SU-DHL-6 (cell line): Measurements from ENCODE around the gene GHR.

Source experiments
- H2AFZ ChIP-seq: fragments of 200-600 bp; sonication (generic); 2 replicates; pipeline ENCODE4 v1.6.1; 2014; ENCODE audit warnings: low read depth, mild to moderate bottlenecking, moderate library complexity, mixed read lengths, antibody characterized with exemption, low read length; ENCODE audit not compliant: severe bottlenecking
- H3F3A ChIP-seq: fragments of 200-600 bp; shearing (Covaris generic); 2 replicates; pipeline ENCODE4 v1.6.0; 2016; ENCODE audit warnings: antibody characterized with exemption, mild to moderate bottlenecking; ENCODE audit not compliant: insufficient read depth
- H3K27ac ChIP-seq: fragments of 200-600 bp; sonication (generic); 2 replicates; pipeline ENCODE4 v1.5.1; 2016; ENCODE audit warnings: low read depth, mild to moderate bottlenecking, low read length, moderate library complexity, mixed read lengths
- H3K27me3 ChIP-seq: fragments of 200-600 bp; sonication (generic), shearing (Covaris generic); 2 replicates; pipeline ENCODE4 v1.6.0; 2014; ENCODE audit warnings: mild to moderate bottlenecking, low read length
- H3K36me3 ChIP-seq: fragments of 200-600 bp; sonication (generic); 2 replicates; pipeline ENCODE4 v1.6.1; 2014; ENCODE audit warnings: mild to moderate bottlenecking, low read length, mixed read lengths
- H3K4me2 ChIP-seq: fragments of 300-600, 200-600 bp; shearing (Covaris generic), sonication (generic); 2 replicates; pipeline ENCODE4 v1.6.0; 2014; ENCODE audit warnings: low read length, low read depth, mild to moderate bottlenecking; ENCODE audit not compliant: poor library complexity, severe bottlenecking
- H3K4me3 ChIP-seq: fragments of 200-600 bp; sonication (generic); 2 replicates; pipeline ENCODE4 v1.5.1; 2014; ENCODE audit warnings: antibody characterized with exemption, low read length, mild to moderate bottlenecking, mixed read lengths; ENCODE audit not compliant: insufficient read depth, poor library complexity, severe bottlenecking
- H3K79me2 ChIP-seq: fragments of 200-600 bp; sonication (generic); 2 replicates; pipeline ENCODE4 v1.6.1; 2014; ENCODE audit warnings: mild to moderate bottlenecking, low read length, moderate library complexity; ENCODE audit not compliant: insufficient read depth
- H3K9ac ChIP-seq: fragments of 200-600 bp; sonication (generic); 2 replicates; pipeline ENCODE4 v1.7.0; 2014; ENCODE audit warnings: mild to moderate bottlenecking, low read length
- H3K9me2 ChIP-seq: fragments of 200-600 bp; sonication (generic); replicated peaks from 2 replicates; pipeline ENCODE4 v1.6.1; 2014; ENCODE audit warnings: low read length; ENCODE audit not compliant: insufficient read depth
- H3K9me3 ChIP-seq: fragments of 200-600 bp; sonication (generic); 2 replicates; pipeline ENCODE4 v1.6.1; 2014; ENCODE audit warnings: low read length, mixed read lengths; ENCODE audit not compliant: insufficient read depth
- H4K20me1 ChIP-seq: fragments of 200-600 bp; sonication (generic); 2 replicates; pipeline ENCODE4 v1.6.1; 2014; ENCODE audit warnings: low read depth, mild to moderate bottlenecking, antibody characterized with exemption, low read length, moderate library complexity, mixed read lengths
- EZH2phosphoT487 ChIP-seq: fragments of 200-600 bp; sonication (generic), shearing (Covaris generic); conservative IDR thresholded peaks from 2 replicates; pipeline ENCODE4 v1.6.1; 2018; ENCODE audit warnings: mild to moderate bottlenecking, antibody characterized with exemption, low read length, moderate library complexity, mixed read lengths
- TF ChIP-seq, protein P1 (sequence below): fragments of 200-600 bp; sonication (generic); IDR thresholded peaks from one replicate; pipeline ENCODE4 v1.5.1; 2017; ENCODE audit warnings: antibody characterized with exemption, mild to moderate bottlenecking, low read length, moderate library complexity; ENCODE audit not compliant: insufficient read depth, poor library complexity, severe bottlenecking

Gene GHR

DNA sequence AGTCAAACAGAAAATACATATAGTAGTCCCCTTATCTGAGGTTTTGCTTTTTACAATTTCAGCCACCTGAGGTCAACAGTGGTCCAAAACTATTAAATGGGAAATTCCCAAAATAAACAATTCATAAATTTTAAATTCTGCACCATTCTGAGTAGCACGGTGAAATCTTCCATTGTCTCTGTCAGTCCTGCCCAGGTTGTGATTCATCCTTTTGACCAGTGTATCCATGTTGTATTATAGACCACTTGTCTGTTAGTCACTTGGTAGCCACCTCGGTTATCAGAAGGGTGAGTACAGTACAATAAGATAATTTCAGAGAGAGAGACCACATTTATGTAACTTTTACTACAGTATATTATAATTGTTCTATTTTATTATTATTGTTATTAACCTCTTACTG, 336.2 kb downstream of the GHR start:
- no peak overlapping the region for H3K9ac ChIP-seq
- no peak overlapping the region for H3K4me2 ChIP-seq
- H2AFZ ChIP-seq: no peak overlapping the region
- H3K79me2 ChIP-seq: no peaks in the 10 kb centered on the region
- H3K27me3 ChIP-seq: no peaks in the 10 kb centered on the region
- no peak for TF ChIP-seq EZH2phosphoT487
- TF ChIP-seq, protein P1, sequence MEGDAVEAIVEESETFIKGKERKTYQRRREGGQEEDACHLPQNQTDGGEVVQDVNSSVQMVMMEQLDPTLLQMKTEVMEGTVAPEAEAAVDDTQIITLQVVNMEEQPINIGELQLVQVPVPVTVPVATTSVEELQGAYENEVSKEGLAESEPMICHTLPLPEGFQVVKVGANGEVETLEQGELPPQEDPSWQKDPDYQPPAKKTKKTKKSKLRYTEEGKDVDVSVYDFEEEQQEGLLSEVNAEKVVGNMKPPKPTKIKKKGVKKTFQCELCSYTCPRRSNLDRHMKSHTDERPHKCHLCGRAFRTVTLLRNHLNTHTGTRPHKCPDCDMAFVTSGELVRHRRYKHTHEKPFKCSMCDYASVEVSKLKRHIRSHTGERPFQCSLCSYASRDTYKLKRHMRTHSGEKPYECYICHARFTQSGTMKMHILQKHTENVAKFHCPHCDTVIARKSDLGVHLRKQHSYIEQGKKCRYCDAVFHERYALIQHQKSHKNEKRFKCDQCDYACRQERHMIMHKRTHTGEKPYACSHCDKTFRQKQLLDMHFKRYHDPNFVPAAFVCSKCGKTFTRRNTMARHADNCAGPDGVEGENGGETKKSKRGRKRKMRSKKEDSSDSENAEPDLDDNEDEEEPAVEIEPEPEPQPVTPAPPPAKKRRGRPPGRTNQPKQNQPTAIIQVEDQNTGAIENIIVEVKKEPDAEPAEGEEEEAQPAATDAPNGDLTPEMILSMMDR: no peak
- no peaks in the 10 kb centered on the region for H3K36me3 ChIP-seq
- H3K9me3 ChIP-seq: no peaks in the 10 kb centered on the region
- H3K9me2 ChIP-seq: no peaks in the 10 kb centered on the region
- H3K27ac ChIP-seq: no peak overlapping the region
- H3F3A ChIP-seq: no peaks in the 10 kb centered on the region
- H3K4me3 ChIP-seq: no peak overlapping the region
- H4K20me1 ChIP-seq: no peaks in the 10 kb centered on the region

GRCh38 chr5:42760426-42760825, 337.2 kb downstream of the GHR start:
- Histone ChIP-seq H3K9ac (no peak overlapping the region), H2AFZ (no peak overlapping the region), H3K9me2 (no peaks in the 10 kb centered on the region), H3K79me2 (no peaks in the 10 kb centered on the region), H4K20me1 (no peaks in the 10 kb centered on the region), H3K9me3 (no peaks in the 10 kb centered on the region), H3K27me3 (no peaks in the 10 kb centered on the region), H3K4me2 (no peak overlapping the region), H3K4me3 (no peak overlapping the region), H3K27ac (no peak overlapping the region), H3F3A (no peaks in the 10 kb centered on the region), H3K36me3 (no peaks in the 10 kb centered on the region)
- TF ChIP-seq, protein P1: no peak
- no peak for TF ChIP-seq EZH2phosphoT487

- Histone ChIP-seq H3K9me2 (no peaks in the 10 kb centered on the region), H4K20me1 (no peaks in the 10 kb centered on the region), H2AFZ (no peak overlapping the region), H3F3A (no peaks in the 10 kb centered on the region), H3K27me3 (no peaks in the 10 kb centered on the region), H3K27ac (no peak overlapping the region), H3K4me2 (no peak overlapping the region), H3K79me2 (no peaks in the 10 kb centered on the region), H3K9ac (no peak overlapping the region), H3K36me3 (no peaks in the 10 kb centered on the region), H3K4me3 (no peak overlapping the region), H3K9me3 (no peaks in the 10 kb centered on the region)
- TF ChIP-seq EZH2phosphoT487: no peak
- TF ChIP-seq, protein P1: no peak
Measured at GRCh38 chr5:42761791-42762190, 338.6 kb downstream of the GHR start.
